GM15510 (cell line): ENCODE results near the gene TAOK2.
A peak's percentile ranks its signal among the peaks of the same experiment; 100 is the strongest.

Source experiments
- POLR2A ChIP-seq: IDR thresholded peaks from 3 replicates; pipeline ENCODE4 v1.6.1; 2011; ENCODE audit warnings: borderline replicate concordance; ENCODE audit not compliant: insufficient read length; ENCODE audit errors: extremely low read depth

TAOK2 gene

GRCh38 chr16:30005341-30006094, 31.9 kb downstream of the TAOK2 start:
- peak; percentile 10 for TF ChIP-seq POLR2A

- TF ChIP-seq POLR2A = no peak
Observed at GRCh38 chr16:30006095-30006473, 32.4 kb downstream of the TAOK2 start.

GRCh38 chr16:30006659-30007377, 33.1 kb downstream of the TAOK2 start:
- no peak for TF ChIP-seq POLR2A

- TF ChIP-seq POLR2A = no peak
Observed at GRCh38 chr16:30007378-30007895, 33.8 kb downstream of the TAOK2 start.

DNA sequence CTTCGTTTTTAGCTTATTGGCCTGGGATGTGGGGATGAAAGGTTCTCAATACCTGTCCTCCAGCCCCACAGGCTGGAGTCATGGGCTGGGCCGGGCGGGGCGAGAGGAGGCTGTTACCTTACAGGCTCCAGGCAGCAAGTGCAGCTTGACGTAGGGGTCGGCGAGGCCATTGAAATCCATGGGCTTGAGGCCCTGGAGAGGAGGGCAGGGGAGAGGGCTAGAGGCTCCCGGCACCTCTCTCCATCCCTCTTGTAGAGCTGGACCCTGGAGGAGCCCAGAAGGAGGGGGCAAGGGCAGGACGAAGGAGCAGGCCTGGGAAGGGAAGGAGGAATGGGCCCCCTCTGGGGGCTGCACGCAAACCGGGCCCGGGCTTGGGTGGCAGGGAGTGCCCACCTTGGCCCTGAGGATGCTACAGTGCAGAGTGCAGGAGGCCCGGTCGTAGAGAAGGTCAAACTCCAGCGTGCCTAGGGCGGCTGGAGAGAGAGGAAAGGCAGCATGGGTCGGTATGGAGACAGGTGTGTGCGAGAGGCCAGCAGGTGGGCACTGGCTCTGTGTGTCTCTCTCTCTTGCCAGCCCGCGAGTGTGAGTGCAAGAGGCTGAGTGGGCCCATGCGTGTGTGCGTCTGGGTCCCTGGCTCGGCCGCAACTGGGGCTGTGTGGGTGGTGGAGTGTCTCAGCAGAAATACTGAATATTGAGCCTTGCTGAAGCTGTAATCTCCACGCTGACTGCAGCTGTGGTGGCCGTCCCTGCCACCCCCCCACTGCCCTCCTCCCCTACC, 35.6 kb downstream of the TAOK2 start:
- no peak for TF ChIP-seq POLR2A

- no peak for TF ChIP-seq POLR2A
Observed at GRCh38 chr16:30009990-30010843, 36.5 kb downstream of the TAOK2 start.

- no peak for TF ChIP-seq POLR2A
Observed at GRCh38 chr16:30010844-30011713, 37.4 kb downstream of the TAOK2 start, which contains the start of gene DOC2A. DOC2A (minus strand) TSS chr16:30011027; CDS start chr16:30010222, 805 bp downstream.

DNA sequence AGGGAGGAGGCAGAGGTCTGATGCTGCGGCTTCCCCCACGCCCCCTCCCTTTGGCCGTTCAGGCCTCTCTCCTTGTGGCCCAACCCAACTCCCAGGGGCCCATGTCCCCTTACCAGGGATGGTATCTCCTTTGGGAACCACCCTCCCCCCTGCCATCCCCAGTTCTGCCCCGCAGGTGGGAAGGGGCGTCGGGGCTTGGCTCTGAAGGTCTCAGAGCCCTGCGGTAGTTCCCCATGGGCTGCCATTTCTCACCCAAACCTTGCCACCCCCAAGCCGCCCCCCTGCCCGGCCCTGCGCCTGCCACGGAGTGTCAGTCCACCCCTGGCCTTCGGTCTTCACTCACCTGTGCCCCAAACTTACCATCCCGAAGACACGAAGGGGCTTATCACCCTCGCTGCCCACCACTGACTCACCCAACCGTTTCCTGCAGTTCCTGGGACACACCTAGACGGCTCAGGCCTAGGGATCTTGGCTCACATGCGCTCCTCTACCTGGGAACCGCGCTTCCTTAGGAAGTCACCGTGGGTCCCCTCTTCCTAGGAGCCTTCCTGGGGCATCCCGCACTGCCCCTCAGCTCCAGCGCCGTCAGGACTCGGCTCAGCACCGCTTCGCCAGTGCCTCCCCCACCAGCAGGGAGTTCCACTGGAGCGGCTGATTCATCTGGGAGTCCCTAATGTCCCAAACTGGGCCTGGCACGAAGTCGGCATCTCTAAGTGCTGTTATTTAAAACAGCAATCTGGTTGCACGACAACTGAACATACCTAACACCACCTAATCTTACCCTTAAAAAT, 38.2 kb downstream of the TAOK2 start:
- TF ChIP-seq POLR2A = no peak

DNA sequence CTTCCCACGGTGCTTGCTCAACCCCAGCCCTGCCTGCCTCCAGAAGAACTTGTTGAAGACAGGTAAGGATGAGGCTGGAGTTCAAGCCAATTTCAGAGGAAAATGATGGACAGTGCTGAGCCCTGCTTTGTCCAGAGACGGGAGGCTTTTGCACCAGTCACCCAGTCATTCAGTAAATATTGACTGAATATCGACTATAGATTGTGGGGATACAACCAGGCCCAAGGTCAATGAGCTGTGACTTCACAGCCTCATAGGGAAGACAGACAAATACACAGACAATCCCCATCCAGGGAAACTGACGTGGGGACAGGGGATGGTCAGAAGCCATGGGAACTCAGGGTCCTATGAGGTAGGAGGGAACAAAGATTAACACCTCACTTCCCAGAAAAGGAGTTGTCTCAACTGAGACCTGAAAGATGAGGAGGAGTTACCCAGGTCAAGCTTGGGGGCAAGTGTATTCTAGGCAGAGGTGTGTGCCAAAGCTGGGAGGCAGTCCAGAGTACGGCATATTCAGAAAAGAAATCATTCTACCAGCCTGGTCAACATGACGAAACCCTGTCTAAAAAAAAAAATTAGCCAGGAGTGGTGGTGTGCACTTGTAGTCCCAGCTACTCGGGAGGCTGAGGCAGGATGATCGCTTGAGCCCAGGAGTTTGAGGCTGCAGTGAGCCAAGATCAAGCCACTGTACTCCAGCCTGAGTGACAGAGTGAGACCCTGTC, 43.0 kb downstream of the TAOK2 start:
- TF ChIP-seq POLR2A = no peak

GRCh38 chr16:30017277-30017656, 43.6 kb downstream of the TAOK2 start:
- no peak for TF ChIP-seq POLR2A

DNA sequence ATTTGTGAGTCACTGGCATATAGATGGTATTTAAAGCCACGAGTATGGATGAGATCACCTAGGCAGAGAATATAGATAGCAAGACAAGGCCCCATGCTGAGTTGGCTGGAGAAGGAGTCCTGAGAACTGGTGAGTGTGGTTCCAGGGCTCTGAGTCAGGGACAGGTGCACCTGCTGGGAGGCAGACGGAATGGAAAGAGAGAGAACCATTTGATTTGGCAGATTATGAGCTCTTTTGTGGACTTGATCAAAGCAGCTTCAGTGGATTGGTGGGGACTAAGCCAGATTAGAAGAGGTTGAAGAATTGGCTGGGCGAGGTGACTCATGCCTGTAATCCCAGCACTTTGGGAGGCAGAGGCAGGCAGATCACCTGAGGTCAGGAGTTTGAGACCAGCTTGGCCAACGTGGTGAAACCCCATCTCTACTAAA, 45.1 kb downstream of the TAOK2 start:
- no peak for TF ChIP-seq POLR2A

- no peak for TF ChIP-seq POLR2A
Observed at GRCh38 chr16:30022887-30023286, 49.2 kb downstream of the TAOK2 start, which contains the start of gene C16orf92. C16orf92 (plus strand) TSS chr16:30023198; CDS start chr16:30023341, 143 bp downstream.
